AG10803 (cell line): Measurements from ENCODE around the gene ZBTB40.
A peak's percentile ranks its signal among the peaks of the same experiment; 100 is the strongest.

Source experiments
- DNase-seq: peaks from one replicate; pipeline ENCODE4 v3.0.0; 2010; ENCODE audit warnings: low read depth
- H3K4me3 ChIP-seq: 2 replicates; pipeline ENCODE4 v1.5.1; 2011; ENCODE audit warnings: mild to moderate bottlenecking, low read length, control low read depth
- CTCF ChIP-seq: conservative IDR thresholded peaks from 2 replicates; pipeline ENCODE4 v1.5.1; 2011; ENCODE audit warnings: mild to moderate bottlenecking, low read length, control low read depth, inconsistent platforms

ZBTB40 gene

DNA sequence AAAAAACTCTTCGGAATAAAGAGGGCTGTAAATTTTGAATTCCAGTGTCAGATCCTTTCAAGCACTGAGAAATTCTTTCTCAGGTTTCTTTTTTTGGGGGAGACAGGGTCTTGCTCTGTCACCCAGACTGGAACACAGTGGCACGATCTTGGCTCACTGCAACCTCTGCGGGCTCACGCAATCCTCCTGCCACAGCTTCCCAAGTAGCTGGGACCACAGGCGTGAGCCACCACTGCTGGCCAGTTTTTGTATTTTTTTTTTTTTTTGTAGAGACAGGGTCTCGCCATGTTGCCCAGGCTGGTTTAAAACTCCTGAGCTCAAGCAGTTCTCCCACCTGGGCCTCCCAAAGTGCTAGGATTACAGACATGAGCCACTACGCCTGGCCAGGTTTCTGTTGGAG is 76.8 kb downstream of the ZBTB40 start:
- TF ChIP-seq CTCF, result no peak
- no peak overlapping the region for H3K4me3 ChIP-seq
- DNase-seq, result no peak

- DNase-seq, result peak; percentile 58
- no peak overlapping the region for H3K4me3 ChIP-seq
- no peak for TF ChIP-seq CTCF
Observed at GRCh38 chr1:22529901-22530621, 78.4 kb downstream of the ZBTB40 start.

GRCh38 chr1:22530715-22531114 is 79.1 kb downstream of the ZBTB40 start:
- no peak for TF ChIP-seq CTCF
- H3K4me3 ChIP-seq, result no peak overlapping the region
- DNase-seq, result no peak

GRCh38 chr1:22531251-22531650 is 79.6 kb downstream of the ZBTB40 start:
- no peak for DNase-seq
- H3K4me3 ChIP-seq, result no peak overlapping the region
- no peak for TF ChIP-seq CTCF

DNA sequence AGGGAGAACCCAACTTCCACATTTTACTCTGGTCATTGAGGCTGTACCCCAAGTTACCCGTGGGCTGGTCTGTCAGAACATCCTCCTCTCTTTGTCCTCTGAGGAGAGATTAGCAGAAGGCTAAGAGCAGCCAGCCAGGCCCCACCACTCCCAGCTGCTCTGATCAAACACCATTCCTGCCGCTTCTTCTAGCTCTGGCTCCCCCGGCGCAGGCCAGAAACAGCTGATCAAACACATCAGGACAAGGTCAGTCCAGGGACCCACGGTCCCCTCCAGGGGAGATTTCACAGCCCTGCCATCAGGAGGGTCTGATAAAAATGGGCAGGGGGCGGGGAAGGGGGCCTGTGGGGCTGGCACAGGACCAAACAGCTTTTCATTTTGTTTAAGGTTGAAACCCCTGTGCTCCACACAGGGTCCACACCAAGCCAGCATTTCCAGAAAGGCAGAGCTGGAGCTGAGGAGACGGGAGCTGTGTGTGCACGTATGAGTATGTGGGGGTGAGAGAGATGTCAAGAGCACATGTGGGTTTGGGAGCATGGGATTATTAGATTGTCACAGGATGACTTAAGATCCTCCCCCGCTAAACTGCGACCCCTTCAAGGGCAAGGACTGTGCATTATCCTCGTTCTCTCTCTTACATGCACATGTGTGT is 81.7 kb downstream of the ZBTB40 start:
- DNase-seq, result no peak
- no peak overlapping the region for H3K4me3 ChIP-seq
- TF ChIP-seq CTCF, result no peak

GRCh38 chr1:22534951-22535350 is 83.3 kb downstream of the ZBTB40 start:
- DNase-seq, result no peak
- no peak for TF ChIP-seq CTCF
- H3K4me3 ChIP-seq, result no peak overlapping the region

DNA sequence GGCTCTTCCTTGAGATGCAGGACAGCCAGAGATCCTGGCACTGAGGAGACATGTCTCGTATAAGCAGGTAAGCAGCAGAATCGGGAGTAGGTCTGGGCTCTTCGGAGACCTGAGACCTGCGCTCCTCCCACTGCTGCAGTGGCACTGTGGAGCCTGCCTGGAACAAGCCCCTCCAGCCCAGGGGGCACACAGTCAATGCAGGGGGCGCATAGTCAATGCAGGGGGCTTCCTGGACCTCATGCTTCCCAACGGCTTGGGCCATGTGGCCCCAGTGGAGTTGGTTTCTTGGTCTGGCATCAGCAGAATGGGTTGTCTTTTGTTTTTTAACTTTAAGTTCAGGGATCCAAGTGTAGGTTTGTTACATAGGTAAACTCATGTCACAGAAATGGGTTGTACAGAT is 83.7 kb downstream of the ZBTB40 start:
- no peak overlapping the region for H3K4me3 ChIP-seq
- no peak for TF ChIP-seq CTCF
- DNase-seq, result no peak
